SK-N-SH treated with all-trans-retinoic acid at 6 μM for 48 hours (cell line): Measurements from ENCODE around the gene CAMKMT.

Experiments
- ATAC-seq: fragments of 200-7000 bp; cut with Tn5 transposase; 3 replicates; pipeline ENCODE4 v1.9.1; 2020; ENCODE audit warnings: mild to moderate bottlenecking, moderate library complexity
- CSDC2 ChIP-seq: fragments of 250-450 bp; sonication (Bioruptor Pico); IDR thresholded peaks from 2 replicates; pipeline ENCODE4 v1.5.0; 2020; ENCODE audit warnings: mild to moderate bottlenecking, moderate library complexity
- CSRNP3 ChIP-seq: fragments of 250-450 bp; sonication (Bioruptor Pico); IDR thresholded peaks from 2 replicates; pipeline ENCODE4 v1.5.1; 2021; ENCODE audit warnings: mild to moderate bottlenecking, moderate library complexity
- GLIS3 ChIP-seq: fragments of 250-450 bp; sonication (Bioruptor Pico); IDR thresholded peaks from 2 replicates; pipeline ENCODE4 v1.5.0; 2020; ENCODE audit warnings: mild to moderate bottlenecking, moderate library complexity
- ISL1 ChIP-seq: fragments of 250-450 bp; sonication (Bioruptor Pico); IDR thresholded peaks from 2 replicates; pipeline ENCODE4 v2.1.2; 2022; ENCODE audit warnings: mild to moderate bottlenecking, moderate library complexity
- OSR1 ChIP-seq: fragments of 250-450 bp; sonication (Bioruptor Pico); IDR thresholded peaks from 2 replicates; pipeline ENCODE4 v1.8.0; 2022; ENCODE audit warnings: moderate library complexity, mild to moderate bottlenecking, inconsistent platforms
- RARB ChIP-seq: fragments of 250-450 bp; sonication (Bioruptor Pico); IDR thresholded peaks from 2 replicates; pipeline ENCODE4 v1.8.0; 2021; ENCODE audit warnings: mild to moderate bottlenecking, moderate library complexity
- SNAI2 ChIP-seq: fragments of 250-450 bp; sonication (Bioruptor Pico); IDR thresholded peaks from 2 replicates; pipeline ENCODE4 v1.5.0; 2020; ENCODE audit warnings: mild to moderate bottlenecking, moderate library complexity
- TSHZ2 ChIP-seq: fragments of 250-450 bp; sonication (Bioruptor Pico); IDR thresholded peaks from 2 replicates; pipeline ENCODE4 v1.5.0; 2020; ENCODE audit warnings: mild to moderate bottlenecking, moderate library complexity
- ZC3H10 ChIP-seq: fragments of 250-450 bp; sonication (Bioruptor Pico); IDR thresholded peaks from 2 replicates; pipeline ENCODE4 v1.5.1; 2021; ENCODE audit warnings: mild to moderate bottlenecking, moderate library complexity
- ZFP30 ChIP-seq: fragments of 450-650 bp; formaldehyde crosslinking; IDR thresholded peaks from 2 replicates; pipeline ENCODE4 v1.5.0; 2022; ENCODE audit warnings: mild to moderate bottlenecking, moderate library complexity
- ZNF565 ChIP-seq: fragments of 450-650 bp; formaldehyde crosslinking; conservative IDR thresholded peaks from 2 replicates; pipeline ENCODE4 v1.5.0; 2020; ENCODE audit warnings: low read depth, mild to moderate bottlenecking, moderate library complexity
- ZNF70 ChIP-seq: fragments of 450-650 bp; formaldehyde crosslinking; IDR thresholded peaks from 2 replicates; pipeline ENCODE4 v1.5.0; 2020; ENCODE audit warnings: mild to moderate bottlenecking, moderate library complexity
- ZNF8 ChIP-seq: fragments of 450-650 bp; formaldehyde crosslinking; IDR thresholded peaks from 2 replicates; pipeline ENCODE4 v1.5.0; 2020; ENCODE audit warnings: mild to moderate bottlenecking, moderate library complexity
- TF ChIP-seq, protein P1 (sequence below): fragments of 250-450 bp; sonication (Bioruptor Pico); IDR thresholded peaks from 2 replicates; pipeline ENCODE4 v1.8.0; 2021; ENCODE audit warnings: low read depth, mild to moderate bottlenecking, moderate library complexity, borderline replicate concordance
- TF ChIP-seq, protein P2 (sequence below): fragments of 250-450 bp; sonication (Bioruptor Pico); IDR thresholded peaks from 2 replicates; pipeline ENCODE4 v1.8.0; 2020; ENCODE audit warnings: mild to moderate bottlenecking, moderate library complexity, borderline replicate concordance
- TF ChIP-seq, protein P3 (sequence below): fragments of 250-450 bp; sonication (Bioruptor Pico); IDR thresholded peaks from 2 replicates; pipeline ENCODE4 v1.5.1; 2020; ENCODE audit warnings: low read depth, mild to moderate bottlenecking, moderate library complexity

The CAMKMT gene

GRCh38 chr2:44731505-44731904 is 369.8 kb downstream of the CAMKMT start (continued):
- TF ChIP-seq, protein P1, sequence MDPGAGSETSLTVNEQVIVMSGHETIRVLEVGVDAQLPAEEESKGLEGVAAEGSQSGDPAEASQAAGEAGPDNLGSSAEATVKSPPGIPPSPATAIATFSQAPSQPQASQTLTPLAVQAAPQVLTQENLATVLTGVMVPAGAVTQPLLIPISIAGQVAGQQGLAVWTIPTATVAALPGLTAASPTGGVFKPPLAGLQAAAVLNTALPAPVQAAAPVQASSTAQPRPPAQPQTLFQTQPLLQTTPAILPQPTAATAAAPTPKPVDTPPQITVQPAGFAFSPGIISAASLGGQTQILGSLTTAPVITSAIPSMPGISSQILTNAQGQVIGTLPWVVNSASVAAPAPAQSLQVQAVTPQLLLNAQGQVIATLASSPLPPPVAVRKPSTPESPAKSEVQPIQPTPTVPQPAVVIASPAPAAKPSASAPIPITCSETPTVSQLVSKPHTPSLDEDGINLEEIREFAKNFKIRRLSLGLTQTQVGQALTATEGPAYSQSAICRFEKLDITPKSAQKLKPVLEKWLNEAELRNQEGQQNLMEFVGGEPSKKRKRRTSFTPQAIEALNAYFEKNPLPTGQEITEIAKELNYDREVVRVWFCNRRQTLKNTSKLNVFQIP (CRISPR knock-in tag): no peak
- no peak for TF ChIP-seq ZNF8 (CRISPR knock-in tag)

- TF ChIP-seq GLIS3 (CRISPR knock-in tag): no peak
- TF ChIP-seq ZFP30 (CRISPR knock-in tag): peak; percentile 99
- ATAC-seq: no peak
Observed at GRCh38 chr2:44736270-44736942, 374.7 kb downstream of the CAMKMT start.

GRCh38 chr2:44740678-44741077 is 378.9 kb downstream of the CAMKMT start:
- peak; percentile 24; the same call in 1 of the 3 replicates for ATAC-seq
- no peak for TF ChIP-seq ZNF565
- no peak for TF ChIP-seq ZC3H10 (CRISPR knock-in tag)
- TF ChIP-seq ZNF70 (CRISPR knock-in tag): no peak
- no peak for TF ChIP-seq TSHZ2 (CRISPR knock-in tag)
- TF ChIP-seq ISL1 (CRISPR knock-in tag): no peak
- no peak for TF ChIP-seq SNAI2 (CRISPR knock-in tag)
- TF ChIP-seq, protein P1 (CRISPR knock-in tag): no peak
- no peak for TF ChIP-seq ZNF8 (CRISPR knock-in tag)
- TF ChIP-seq, protein P2, sequence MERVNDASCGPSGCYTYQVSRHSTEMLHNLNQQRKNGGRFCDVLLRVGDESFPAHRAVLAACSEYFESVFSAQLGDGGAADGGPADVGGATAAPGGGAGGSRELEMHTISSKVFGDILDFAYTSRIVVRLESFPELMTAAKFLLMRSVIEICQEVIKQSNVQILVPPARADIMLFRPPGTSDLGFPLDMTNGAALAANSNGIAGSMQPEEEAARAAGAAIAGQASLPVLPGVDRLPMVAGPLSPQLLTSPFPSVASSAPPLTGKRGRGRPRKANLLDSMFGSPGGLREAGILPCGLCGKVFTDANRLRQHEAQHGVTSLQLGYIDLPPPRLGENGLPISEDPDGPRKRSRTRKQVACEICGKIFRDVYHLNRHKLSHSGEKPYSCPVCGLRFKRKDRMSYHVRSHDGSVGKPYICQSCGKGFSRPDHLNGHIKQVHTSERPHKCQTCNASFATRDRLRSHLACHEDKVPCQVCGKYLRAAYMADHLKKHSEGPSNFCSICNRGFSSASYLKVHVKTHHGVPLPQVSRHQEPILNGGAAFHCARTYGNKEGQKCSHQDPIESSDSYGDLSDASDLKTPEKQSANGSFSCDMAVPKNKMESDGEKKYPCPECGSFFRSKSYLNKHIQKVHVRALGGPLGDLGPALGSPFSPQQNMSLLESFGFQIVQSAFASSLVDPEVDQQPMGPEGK (CRISPR knock-in tag): no peak

DNA sequence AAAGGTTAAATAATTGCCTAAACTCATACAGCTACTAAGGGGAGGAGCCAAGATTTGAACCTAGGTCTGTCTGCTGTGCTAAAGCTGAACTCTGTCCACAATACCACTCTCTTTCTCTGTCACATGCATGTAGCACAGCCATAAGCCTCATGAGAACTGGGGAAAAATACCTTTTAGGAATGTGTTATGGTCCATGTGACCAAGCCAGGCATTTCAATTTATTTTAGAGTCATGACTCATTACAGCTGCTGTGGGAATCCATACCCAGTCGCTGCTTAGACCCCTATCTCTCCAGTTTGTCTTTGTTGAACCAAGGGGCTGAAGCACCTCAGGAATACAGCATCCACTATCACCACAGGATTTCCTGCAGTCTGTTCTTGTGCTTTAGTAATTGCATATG is 379.8 kb downstream of the CAMKMT start:
- peak; percentile 66 for ATAC-seq
- TF ChIP-seq, protein P3, sequence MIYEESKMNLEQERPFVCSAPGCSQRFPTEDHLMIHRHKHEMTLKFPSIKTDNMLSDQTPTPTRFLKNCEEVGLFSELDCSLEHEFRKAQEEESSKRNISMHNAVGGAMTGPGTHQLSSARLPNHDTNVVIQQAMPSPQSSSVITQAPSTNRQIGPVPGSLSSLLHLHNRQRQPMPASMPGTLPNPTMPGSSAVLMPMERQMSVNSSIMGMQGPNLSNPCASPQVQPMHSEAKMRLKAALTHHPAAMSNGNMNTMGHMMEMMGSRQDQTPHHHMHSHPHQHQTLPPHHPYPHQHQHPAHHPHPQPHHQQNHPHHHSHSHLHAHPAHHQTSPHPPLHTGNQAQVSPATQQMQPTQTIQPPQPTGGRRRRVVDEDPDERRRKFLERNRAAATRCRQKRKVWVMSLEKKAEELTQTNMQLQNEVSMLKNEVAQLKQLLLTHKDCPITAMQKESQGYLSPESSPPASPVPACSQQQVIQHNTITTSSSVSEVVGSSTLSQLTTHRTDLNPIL (CRISPR knock-in tag): no peak
- no peak for TF ChIP-seq TSHZ2 (CRISPR knock-in tag)
- TF ChIP-seq RARB (CRISPR knock-in tag): no peak
- TF ChIP-seq ZNF8 (CRISPR knock-in tag): no peak
- TF ChIP-seq, protein P1 (CRISPR knock-in tag): no peak
- no peak for TF ChIP-seq OSR1 (CRISPR knock-in tag)
- TF ChIP-seq, protein P2 (CRISPR knock-in tag): no peak
- TF ChIP-seq CSDC2 (CRISPR knock-in tag): no peak
- no peak for TF ChIP-seq CSRNP3 (CRISPR knock-in tag)
- TF ChIP-seq ZNF70 (CRISPR knock-in tag): no peak
